Ovary (tissue), 3 donors: ENCODE data around the gene EXTL1.

Experiments used
- CTCF ChIP-seq, 3 donors: fragments of 450-650 bp in 2 of 3; fragments of 200-600 bp in 1 of 3; IDR thresholded peaks; one replicate each; pipeline versions ENCODE4 v1.5.1 to v1.8.0; 2016 to 2022; ENCODE audit warnings: antibody characterized with exemption in 3 of 3, mild to moderate bottlenecking in 1 of 3
- EP300 ChIP-seq: sonication (generic); formaldehyde crosslinking; IDR thresholded peaks from one replicate; pipeline ENCODE4 v1.6.1; 2017; ENCODE audit warnings: antibody characterized with exemption
- donor health status: DM: no; HTN: no; CAD: no.

GRCh38 chr1:26084844-26085243, 63.3 kb downstream of the EXTL1 start:
- TF ChIP-seq CTCF (IDR thresholded peaks at IDR 0.05) (no peak), EP300 (no peak)
